Stimulated activated CD8-positive, alpha-beta memory T cell treated with anti-CD3 and anti-CD28 coated beads, Interleukin-4, amount 100 ng/mL, for 24 hours (primary cell): ENCODE measurements around the gene TMEM59L.

Experiments used
- DNase-seq: peaks from one replicate; pipeline ENCODE4 v3.0.0-alpha.2; 2020; ENCODE audit warnings: low read depth

TMEM59L gene

DNA sequence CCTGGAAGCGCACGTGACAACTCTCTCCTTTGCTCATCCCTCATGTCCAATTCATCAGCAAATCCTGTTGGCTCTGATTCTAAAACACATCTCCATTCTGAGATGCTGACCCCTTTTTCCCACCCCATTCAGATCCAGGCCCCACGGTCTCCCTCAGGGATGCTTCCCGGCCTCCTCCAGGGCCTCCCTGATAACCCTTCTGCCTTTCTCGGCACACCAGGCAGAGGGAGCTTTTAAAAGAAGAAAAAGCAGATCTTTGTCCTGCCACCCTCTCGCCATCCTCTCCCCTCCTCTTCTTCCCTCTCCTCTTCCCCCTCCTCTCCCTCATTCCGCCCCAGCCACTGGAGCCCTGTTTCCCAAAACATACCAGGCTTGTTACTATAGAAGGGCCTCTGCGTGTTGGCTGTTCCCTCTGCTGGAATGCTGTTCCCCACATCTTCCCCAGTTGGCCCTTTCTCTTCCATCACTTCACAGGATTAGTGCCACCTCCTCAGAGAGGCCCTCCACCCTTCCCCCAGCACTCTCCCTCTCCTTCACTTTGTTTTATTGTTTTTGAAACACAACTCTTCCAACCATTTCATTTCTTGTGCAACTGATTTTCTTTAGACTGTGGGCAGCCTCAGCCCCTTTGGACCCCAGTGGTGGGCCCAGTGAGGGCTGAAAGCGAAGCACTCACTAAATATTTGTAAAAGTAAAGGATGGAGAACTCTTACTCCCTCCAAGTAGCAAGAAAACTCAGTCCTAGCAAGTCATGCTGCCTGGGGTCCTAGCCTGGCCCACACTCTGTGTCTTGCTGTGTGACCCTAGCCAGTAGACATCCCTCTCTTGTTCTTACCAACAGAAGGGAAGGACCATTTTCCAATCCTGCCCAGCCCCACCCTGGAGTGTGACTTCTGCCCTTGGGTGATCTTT is 3.6 kb upstream of the TMEM59L start:
- DNase-seq, result no peak

DNA sequence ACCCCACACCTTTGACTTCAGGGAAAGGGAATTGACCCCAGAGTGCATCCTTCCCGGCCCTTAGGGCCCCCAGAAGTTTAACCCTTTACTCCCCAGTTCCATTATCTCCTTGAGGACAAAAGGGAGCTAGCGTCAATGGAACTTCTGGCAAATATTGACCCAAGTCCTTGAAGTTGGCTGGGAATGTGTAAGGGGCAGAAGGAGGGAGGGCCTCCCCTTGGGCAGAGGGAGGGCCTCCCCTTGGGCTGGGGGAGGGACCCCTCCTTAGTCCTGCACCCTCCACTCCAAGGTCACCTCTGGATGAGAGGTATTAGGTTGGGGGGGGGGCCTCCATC is 3.0 kb upstream of the TMEM59L start:
- DNase-seq, result no peak

DNA sequence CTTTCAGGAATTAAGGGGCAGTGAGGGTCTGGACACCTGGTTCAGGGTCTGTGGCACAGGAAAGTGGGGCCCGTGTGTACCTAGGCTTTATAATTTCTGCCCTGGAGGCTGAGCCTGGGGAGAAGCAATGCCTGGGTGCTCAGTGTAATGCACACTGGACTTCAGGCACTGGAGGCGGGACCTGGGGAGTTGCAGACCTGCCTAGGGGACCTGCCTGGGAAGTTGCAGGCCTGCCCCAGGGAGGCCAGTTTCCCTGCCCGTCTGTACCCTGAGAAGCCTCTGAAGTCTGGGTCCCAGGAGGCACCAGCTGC is 2.5 kb upstream of the TMEM59L start:
- no peak for DNase-seq

DNA sequence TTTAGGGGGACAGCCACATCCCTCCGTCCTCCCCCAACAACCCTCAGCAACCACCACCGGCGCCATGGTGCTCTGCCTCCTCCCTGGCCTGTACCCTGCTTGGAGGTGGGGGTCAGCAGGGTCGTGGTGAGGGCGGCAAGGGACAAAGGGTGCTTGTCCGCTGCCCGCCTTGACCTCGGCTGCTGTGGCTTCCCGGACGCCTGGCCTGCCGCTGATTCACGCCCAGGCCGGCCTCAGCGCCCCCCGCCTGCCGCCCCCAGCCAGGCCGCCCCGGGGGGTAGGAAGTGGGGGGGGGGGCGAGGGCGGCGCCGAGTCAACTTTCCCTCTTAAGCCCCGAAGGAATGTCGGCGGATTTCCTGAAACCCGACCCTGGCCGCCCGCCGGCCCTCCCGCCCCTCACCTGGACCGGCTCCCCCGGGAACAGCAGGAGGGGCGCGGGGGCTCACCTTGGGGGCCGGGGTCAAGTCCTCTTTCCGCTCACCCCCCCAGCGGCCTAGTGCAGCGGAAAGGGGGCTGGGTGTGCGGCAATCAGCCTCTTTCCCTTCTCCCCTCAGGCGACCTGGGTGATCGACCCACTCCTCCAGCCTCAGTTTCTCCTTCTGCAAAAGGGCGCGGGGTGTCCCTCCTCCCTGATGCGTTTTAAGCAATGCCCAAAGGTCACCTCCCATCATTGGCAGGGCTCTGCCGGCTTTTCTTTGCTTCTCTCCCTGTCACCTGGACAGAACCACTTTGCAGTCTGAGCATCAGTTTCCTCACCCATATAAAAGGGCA is 1.9 kb upstream of the TMEM59L start:
- no peak for DNase-seq

DNA sequence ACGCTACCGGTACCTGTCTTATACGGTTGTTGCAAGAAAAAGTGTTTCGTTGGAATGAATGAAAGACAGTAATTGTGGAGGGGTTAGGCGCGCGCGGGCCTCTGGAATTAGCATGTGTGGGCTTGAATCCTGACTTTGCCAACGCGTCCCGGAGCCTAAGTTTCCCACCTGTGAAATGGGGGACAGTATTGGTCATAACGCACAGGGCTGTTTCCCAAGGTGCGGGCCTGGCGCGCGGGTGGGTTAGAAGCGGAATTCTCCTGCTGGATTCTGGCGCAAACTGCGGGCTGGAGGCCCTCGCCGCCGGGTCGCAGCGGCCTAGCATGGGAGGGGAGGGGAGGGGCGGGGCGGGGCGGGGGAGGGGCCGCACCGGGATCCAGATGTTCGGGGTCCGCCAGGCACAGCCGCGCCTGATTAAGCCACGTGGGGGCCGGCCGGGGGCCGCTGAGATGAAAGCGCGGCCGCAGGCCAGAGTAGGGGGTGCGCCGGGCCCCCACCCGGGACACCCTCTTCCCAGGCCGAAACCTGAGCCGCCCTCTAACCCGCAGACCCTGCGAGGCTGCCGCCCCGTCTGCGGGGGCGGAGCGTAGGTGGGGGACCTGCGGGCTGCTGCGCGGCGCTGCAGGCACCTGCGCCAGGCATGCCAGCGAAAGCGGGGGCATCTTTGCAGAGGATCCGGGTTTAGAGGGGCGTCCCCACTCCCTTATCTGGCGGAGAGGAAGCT is 1.2 kb upstream of the TMEM59L start:
- no peak for DNase-seq

DNA sequence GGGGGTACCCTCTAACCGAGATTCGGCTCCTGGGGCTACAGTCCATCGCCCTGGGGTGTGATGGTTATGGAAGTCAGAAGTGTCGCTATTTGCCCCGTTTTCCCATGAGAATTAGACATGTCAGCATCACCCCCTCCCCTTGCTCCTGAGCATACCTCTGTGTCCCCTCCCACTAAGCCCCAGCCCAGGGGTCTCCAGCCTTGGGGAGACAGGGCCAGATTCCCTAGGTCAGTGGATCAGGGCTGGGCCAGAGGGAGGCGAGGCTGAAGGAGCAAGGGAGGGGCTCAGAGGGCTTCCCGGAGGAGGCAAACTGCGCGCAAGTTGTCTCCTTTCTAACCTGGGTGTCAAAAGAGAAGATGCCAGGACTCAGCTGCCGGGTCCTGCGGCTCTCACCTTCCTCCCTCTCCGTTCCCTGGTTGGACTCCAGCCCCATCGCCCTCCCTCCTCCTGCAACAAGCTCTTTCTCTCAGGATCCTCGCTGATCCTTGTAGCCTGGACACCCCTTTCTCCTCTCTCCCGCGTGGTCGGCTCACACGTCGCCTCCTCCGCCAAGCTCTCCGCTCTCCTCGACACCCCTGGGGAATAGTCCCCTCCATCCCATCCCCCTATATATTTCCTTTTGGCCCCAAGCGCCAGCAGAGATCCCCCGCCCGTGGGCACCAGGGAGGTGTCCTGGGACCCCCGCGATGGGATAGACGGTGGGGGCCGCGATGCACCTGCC is 459 bp upstream of the TMEM59L start:
- no peak for DNase-seq

DNA sequence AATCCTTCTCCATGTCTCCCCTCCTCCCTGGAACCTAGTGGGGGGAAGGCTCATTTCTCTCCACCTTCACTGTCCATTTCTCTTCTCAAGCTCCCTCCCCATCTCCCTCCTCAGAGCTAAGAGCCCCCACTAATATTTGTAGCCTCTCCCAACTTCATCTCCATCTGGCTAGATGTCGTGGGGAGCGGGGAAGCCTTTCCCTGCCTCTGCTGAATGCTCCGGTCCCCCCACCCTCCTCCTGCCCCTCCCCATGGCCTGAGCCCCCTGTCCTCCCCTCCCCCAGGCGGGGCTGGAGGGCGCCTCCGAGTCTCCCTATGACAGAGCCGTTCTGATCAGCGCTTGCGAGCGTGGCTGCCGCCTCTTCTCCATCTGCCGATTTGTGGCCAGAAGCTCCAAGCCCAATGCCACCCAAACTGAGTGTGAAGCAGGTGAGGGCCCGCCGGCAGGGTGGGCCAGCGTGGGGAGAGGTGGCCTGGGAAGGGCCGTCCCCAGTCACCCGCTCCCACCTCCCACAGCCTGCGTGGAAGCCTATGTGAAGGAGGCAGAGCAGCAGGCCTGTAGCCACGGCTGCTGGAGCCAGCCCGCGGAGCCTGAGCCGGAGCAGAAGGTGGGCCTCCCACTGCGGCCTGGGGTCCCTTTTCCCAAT is 1.0 kb downstream of the TMEM59L start:
- no peak for DNase-seq

DNA sequence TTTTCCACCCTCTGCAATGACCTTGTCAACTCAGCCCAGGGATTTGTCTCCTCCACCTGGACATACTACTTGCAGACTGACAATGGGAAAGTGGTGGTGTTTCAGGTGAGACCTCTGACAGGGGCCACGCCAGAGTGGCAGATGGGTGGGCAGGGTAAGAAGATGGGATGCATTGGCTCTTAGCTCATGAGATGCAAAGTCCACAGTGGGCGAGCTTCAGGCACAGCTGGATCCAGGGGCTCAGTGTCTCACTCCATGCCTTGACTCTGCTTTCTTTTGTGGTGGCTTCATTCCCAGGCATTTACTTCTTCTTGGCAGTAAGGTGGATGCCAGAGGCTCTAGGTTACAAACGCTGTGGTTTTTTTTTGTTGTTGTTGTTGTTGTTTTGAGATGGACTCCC is 3.4 kb downstream of the TMEM59L start:
- DNase-seq, result no peak

DNA sequence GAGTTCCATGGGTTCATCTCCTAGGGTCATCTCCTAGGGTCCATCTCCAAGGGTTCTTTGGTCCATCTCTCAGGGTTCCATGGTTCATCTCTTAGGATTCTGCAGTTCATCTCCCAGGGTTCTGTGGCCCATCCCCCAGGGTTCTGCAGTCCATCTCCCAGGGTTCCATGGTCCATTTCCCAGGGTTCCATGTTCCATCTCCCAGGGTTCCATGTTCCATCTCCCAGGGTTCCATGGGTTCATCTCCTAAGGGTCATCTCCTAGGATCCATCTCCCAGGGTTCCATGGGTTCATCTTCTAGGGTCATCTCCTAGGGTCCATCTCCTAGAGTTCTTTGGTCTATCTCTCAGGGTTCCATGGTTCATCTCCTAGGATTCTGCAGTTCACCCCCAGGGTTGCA is 4.9 kb downstream of the TMEM59L start:
- no peak for DNase-seq

DNA sequence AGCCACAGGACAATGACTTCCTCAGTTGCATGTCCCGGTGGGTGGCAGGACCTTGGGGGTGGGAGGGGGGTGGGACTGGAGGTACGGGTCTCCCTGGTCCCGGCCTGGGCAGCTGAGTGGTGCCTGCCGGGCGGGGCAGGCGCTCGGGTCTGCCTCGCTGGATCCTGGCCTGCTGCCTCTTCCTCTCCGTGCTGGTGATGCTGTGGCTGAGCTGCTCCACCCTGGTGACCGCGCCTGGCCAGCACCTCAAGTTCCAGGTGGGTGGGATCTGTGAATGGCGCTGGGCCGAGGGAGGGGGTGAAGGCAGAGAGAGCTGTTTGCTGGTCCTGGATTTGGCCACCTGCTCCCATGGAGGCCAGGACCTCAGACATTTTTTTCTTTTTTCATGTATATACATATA is 5.6 kb downstream of the TMEM59L start:
- no peak for DNase-seq

DNA sequence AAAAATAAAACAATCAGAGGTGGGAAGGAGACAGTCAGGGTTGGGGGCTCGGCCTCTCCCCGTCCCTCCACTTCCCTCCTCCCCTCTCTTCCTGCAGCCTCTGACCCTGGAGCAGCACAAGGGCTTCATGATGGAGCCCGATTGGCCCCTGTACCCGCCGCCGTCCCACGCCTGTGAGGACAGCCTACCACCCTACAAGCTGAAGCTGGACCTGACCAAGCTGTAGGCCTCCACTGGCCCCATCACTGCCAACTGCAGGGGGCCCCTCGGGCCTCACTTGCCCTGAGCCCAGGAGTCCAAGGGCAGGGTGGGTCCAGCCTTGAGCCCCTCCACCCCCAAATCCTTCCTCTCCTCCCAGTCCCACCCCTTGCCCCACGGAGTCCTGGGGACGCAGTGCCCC is 7.6 kb downstream of the TMEM59L start:
- no peak for DNase-seq

DNA sequence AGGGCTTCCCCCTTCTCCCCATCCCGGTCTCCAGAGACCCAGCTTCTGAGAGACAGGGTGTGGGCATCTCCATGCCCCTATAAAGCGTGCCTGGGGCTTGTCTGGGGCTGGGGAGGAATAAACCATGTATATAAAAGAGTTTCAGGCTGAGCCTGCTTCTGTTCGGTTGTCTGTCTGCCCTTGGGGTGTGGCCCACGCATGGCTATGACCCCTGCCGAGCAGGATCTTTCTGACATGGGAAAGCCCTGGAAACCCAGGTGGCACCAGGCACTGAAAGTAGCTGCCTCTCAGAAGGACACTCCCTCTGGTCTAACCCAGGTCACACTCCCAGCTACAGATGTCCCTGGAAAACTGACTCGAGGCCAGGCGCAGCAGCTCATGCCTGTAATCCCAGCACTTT is 8.2 kb downstream of the TMEM59L start:
- no peak for DNase-seq

DNA sequence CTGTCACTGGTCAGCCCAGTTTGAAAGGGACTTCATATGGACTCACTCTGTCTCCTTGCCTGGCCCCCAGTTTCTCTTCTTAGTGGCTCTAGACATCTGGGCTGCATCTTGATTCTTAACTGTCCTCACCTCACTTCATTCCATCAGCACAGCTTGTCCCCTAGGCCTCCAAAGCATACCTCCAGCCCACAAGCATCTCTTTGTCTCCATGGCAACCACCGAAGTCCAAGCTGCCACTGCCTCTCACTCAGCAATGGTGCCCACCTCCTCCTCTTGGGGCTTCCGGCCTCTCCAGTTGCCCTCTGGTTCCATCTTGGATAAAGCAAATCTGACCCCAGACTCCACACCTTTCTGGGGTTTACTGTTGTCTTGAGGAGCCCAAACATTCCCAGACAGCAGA is 14.2 kb downstream of the TMEM59L start:
- DNase-seq, result no peak

DNA sequence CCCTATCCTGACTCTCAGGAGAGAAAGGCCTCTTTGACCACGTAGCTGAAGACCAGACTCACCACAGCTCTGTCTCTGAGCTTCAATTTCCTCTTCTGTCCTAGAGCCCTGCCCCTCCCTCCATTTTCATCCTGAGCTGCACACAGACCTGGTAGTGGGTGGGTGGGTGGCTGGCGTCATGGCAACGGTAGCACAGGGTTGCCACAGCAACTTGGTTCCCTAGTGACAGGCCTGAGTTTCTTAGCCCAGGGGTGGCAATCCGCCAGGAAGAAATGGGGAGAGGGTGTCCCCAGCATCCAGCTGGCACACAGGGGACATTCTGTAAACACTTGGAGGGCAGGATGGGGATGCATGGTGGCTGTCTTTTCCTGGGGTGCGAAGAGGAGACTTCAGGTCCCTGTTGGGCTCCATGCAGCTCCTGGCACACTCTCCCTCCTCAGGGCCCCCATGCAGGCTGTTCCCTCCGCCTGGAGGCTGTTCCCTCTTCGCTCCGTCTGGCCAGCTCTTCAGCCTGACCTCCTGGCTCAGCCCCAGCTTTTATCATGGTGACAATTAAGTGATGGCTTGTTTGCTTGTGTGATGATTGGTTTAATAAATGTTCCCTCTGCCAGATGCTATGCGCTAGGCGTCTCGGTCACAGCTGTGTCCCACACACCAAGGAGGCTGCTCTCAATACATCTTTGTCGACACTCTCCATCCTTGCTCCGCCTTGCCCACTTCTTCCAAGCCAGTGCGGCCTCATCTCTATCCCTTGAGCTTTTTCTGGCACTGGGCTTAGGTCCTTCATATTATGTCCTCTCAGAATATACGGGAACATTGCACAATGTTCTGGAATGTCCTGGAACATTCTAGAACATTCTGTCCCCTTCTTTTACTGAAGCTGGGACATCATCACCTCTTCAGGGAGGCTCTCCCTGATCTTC is 16.8 kb downstream of the TMEM59L start:
- DNase-seq, result no peak

DNA sequence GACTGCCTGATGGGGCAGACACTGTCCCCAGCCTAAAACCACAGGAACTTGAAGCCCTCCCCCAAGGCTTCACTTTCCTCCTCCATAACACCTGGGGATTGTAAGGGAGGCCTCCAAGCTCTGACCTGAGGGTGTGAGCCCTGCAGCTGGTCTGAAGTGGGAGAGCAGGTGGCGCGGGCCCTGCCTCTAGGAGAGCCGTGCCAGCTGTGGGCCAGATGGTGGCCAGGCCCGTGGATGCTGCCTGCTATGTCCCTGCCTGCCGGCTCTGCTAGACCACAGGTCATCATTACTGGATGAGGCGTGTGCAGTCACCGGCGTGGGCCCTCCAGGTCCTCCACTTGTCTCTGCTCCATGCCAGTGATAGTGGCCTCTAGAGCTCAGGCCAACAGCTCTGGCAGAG is 20.7 kb downstream of the TMEM59L start:
- DNase-seq, result no peak

DNA sequence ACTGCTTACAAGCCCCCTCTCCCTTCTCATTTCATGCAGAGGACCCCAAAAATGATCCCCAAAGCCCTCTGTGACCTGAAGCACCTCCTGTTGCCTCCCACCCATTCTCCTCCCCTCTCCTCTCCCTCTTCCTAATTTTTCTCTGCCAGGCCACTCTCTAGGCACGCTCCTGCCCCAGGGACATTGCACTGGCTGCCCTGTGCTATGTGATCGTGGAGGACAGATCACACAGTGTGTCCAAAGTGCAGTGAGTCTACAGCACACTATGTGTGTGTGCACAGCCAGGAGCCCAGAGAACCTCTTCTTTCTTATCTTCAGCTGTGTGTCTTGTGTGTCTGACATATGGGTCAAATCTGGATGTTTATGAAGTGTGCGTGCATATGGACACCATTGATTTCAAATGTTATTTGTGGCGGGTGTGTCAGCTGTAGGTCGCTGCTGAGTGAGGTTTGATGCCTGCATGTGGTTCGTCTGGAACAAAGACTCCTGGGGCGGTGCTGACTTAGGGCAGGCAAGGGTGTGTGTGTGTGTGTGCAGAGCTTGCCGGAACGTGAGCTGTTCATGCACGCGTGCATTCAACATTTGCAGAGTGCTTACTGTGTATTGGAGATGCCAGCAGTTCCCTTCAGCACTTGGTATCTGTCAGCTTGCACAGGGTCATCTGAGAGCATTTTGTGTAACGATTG is 22.1 kb downstream of the TMEM59L start:
- DNase-seq, result no peak

DNA sequence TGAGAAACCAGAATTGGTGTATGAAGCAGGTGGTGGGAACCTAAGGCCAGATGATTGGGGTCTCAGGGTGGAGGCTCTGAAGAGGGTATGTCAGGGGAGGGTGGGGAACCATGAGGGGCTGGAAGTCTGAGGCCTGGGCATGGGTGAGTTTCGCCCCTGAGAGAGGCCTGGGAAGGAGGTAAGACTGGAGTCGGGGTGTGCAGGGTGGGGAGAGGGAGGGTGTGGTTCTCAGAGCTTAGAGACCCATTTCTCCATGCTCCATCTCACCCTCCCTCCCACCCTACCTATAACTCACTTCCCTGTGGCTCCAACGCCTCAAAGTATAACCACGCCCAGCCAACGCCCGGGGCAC is 23.1 kb downstream of the TMEM59L start:
- no peak for DNase-seq

DNA sequence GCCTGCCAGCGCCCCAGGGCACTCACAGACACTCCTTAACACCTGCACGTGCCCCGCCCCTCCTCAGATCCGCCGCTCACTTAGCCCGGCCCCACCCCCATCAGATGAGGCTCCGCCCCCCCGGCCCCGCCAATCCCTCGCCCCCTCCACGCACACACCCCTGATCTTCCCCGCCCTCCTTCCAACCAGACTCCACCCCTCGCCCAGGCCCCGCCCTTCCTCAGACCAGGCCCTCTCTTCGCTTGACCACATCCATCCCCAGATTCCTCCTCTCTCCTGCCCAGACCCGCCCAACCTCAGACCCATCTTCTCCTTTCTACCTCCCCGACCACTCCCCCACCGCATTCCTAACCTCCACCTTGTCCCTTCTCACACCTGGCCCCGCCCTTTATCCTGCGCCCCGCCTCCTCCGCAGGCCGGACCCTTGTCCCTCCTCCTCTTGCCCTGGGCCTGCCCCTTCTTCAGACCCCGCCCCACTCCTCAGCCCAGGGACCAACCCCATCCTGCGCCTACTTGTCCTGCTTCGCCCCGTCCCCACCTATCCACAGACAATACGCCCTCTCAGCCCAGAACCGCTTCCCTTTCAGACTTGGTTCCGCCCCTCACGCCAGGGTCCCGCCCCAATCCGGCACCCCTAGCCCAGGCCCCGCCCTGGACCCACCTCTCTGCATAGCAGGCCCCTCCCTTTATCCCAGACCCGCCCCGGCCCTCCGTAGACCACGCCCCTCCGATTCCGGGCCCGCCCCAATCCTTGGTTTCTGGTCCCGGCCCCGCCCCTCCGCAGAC is 23.7 kb downstream of the TMEM59L start:
- DNase-seq, result peak; percentile 96

DNA sequence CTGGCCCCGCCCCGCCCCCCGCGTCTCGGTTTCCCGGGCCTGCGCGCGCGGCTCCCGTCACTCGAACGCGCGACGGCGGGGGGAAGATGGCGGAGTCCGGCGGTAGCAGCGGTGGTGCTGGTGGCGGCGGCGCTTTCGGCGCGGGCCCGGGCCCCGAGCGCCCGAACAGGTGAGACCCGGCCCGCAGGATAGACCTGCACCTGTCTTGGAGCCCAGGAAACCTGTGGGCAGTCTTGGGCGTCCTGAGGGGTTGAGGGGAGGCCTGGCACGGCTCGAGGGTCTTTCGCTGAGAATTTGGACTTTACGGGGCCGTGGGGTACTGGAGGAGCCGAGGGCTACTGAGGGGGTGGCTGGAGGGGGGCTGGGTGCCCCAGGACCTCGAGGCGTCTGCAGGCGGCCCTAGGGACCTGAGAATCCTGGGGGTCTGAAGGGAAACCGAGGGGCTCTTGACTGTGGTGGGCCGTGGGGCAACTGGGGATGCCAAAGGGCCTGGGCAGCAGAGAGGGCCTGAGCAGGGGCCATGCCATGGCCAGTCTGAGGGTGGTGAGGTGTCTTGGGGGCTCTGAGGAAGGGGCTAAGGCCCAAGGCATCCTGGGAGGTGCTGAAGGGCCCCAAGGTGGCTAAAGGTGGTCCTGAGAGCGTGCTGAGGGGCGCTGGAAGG is 24.4 kb downstream of the TMEM59L start, which contains the start of gene KLHL26:
KLHL26 (plus strand) TSS at position 60 of the 661 bp plus-strand sequence; CDS start at position 87, 27 bp downstream.
- no peak for DNase-seq
